ENCODE results near the gene SLC16A3. TPM values are rescaled to one million over a fixed set of nuclear protein-coding genes. Genes with fewer than 3 reads are reported as not detected.

SLC16A3 gene
- polyA plus RNA-seq, 3 donors = 26.3 to 103 (median 35.3) TPM

- Histone ChIP-seq H4K20me1 (ENCODE audit: insufficient read depth, low read length) (no peaks in the 10 kb centered on the region), H3K36me3 (replicated peaks in 1 of 2; ENCODE audit: control insufficient read depth in 1 of 2, insufficient read depth in 2 of 2, low read length in 2 of 2) (peaks cover 3 to 13% of the 10 kb centered on the region in 2 donors), H3K79me2 (ENCODE audit: insufficient read depth, low read length) (no peaks in the 10 kb centered on the region), H3K4me3 (replicated peaks in 1 of 3; ENCODE audit: low read depth in 2 of 3, low read length in 3 of 3) (no peak overlapping the region), H3K9me3 (replicated peaks in 1 of 2; ENCODE audit: control insufficient read depth in 1 of 2, insufficient read depth in 1 of 2, low read length in 2 of 2) (no peaks in the 10 kb centered on the region), H3K27ac (ENCODE audit: low read depth in 1 of 2, low read length in 2 of 2) (no peak overlapping the region), H3K4me1 (ENCODE audit: control insufficient read depth in 1 of 2, insufficient read depth in 2 of 2, low read length in 2 of 2) (peaks cover 17 to 20% of the 10 kb centered on the region in 2 donors), H3K4me2 (replicated peaks; ENCODE audit: extremely low read depth, low read length, poor library complexity, severe bottlenecking) (no peak overlapping the region), H3K27me3 (ENCODE audit: control insufficient read depth in 2 of 2, insufficient read depth in 2 of 2, low read length in 2 of 2) (no peaks in the 10 kb centered on the region), H3K9ac (ENCODE audit: insufficient read depth, low read length, poor library complexity, severe bottlenecking) (no peak overlapping the region), H2AFZ (ENCODE audit: insufficient read depth, low read depth, low read length, poor library complexity, severe bottlenecking) (no peak overlapping the region)
- Mint-ChIP-seq H3K36me3 (peaks cover 40 to 59% of the 10 kb centered on the region in 2 donors), H3K4me3 (no peak overlapping the region), H3K4me1 (peaks cover 17% of the 10 kb centered on the region), H3K27me3 (ENCODE audit: low read depth in 3 of 3) (no peaks in the 10 kb centered on the region), H3K27ac (peak overlapping the region in 1 of 7 donors; percentile 20), H3K9me3 (peaks cover 0 to 2% (median 0%) of the 10 kb centered on the region in 7 donors)
- WGBS (ENCODE audit: insufficient coverage) = 97% methylated on average over 23 of the region's 25 CpGs
- no peak for TF ChIP-seq CTCF (IDR thresholded peaks at IDR 0.05)
- intact Hi-C loops (cut with micrococcal nuclease) = no loop called here
- DNase-seq = no peak
Observed at GRCh38 chr17:82195675-82196672, 32.9 kb upstream of the SLC16A3 start.

- TF ChIP-seq CTCF (IDR thresholded peaks at IDR 0.05) = no peak
- H2AFZ ChIP-seq (ENCODE audit: insufficient read depth, low read depth, low read length, poor library complexity, severe bottlenecking) = no peak overlapping the region
Observed at GRCh38 chr17:82198092-82198491, 30.8 kb upstream of the SLC16A3 start.

More at GRCh38 chr17:82198092-82198491, 30.8 kb upstream of the SLC16A3 start:
- DNase-seq = no peak
- no peaks in the 10 kb centered on the region for H3K27me3 Mint-ChIP-seq (ENCODE audit: low read depth in 3 of 3)
- H3K27me3 ChIP-seq (ENCODE audit: control insufficient read depth in 2 of 2, insufficient read depth in 2 of 2, low read length in 2 of 2) = no peaks in the 10 kb centered on the region
- H3K4me1 Mint-ChIP-seq = peaks cover 15% of the 10 kb centered on the region
- peaks cover 0 to 2% (median 0%) of the 10 kb centered on the region in 7 donors for H3K9me3 Mint-ChIP-seq
- no peak overlapping the region for H3K27ac ChIP-seq (ENCODE audit: low read depth in 1 of 2, low read length in 2 of 2)
- H3K36me3 Mint-ChIP-seq = peaks cover 35 to 56% of the 10 kb centered on the region in 2 donors
- no peak overlapping the region for H3K9ac ChIP-seq (ENCODE audit: insufficient read depth, low read length, poor library complexity, severe bottlenecking)
- WGBS (ENCODE audit: insufficient coverage) = 98% methylated on average over 4 of the region's 4 CpGs
- no peaks in the 10 kb centered on the region for H4K20me1 ChIP-seq (ENCODE audit: insufficient read depth, low read length)
- intact Hi-C loops (cut with micrococcal nuclease) = no loop called here
- H3K4me3 ChIP-seq (replicated peaks in 1 of 3; ENCODE audit: low read depth in 2 of 3, low read length in 3 of 3) = no peak overlapping the region
- no peaks in the 10 kb centered on the region for H3K79me2 ChIP-seq (ENCODE audit: insufficient read depth, low read length)
- H3K4me1 ChIP-seq (ENCODE audit: control insufficient read depth in 1 of 2, insufficient read depth in 2 of 2, low read length in 2 of 2) = peaks cover 15 to 18% of the 10 kb centered on the region in 2 donors
- no peak overlapping the region for H3K4me3 Mint-ChIP-seq
- H3K27ac Mint-ChIP-seq = no peak overlapping the region
- H3K4me2 ChIP-seq (replicated peaks; ENCODE audit: extremely low read depth, low read length, poor library complexity, severe bottlenecking) = no peak overlapping the region
- no peaks in the 10 kb centered on the region for H3K9me3 ChIP-seq (replicated peaks in 1 of 2; ENCODE audit: control insufficient read depth in 1 of 2, insufficient read depth in 1 of 2, low read length in 2 of 2)
- peaks cover 3 to 13% of the 10 kb centered on the region in 2 donors for H3K36me3 ChIP-seq (replicated peaks in 1 of 2; ENCODE audit: control insufficient read depth in 1 of 2, insufficient read depth in 2 of 2, low read length in 2 of 2)
